Body of pancreas (tissue), 4 donors: Measurements from ENCODE around the gene SLC23A1.
"Not testable (repeated sequence)": the region's sequence is repeated elsewhere in the genome, so short reads cannot be mapped to it uniquely, and the experiment has no call there.

Experiments used
- CTCF ChIP-seq, 7 experiments: fragments of 450-650 bp in 4 of 7; fragments of 200-600 bp in 3 of 7; sonication (generic) in 3 of 7; IDR thresholded peaks; one replicate each; pipeline ENCODE4 v1.5.1; 2016 to 2019; ENCODE audit warnings: antibody characterized with exemption in 7 of 7
- POLR2A ChIP-seq, 3 donors: fragments of 450-650 bp; IDR thresholded peaks; one replicate each; pipeline ENCODE4 v1.6.1; 2016; ENCODE audit warnings: antibody characterized with exemption in 3 of 3, mild to moderate bottlenecking in 2 of 3

GRCh38 chr5:139345442-139345841 is 37.7 kb downstream of the SLC23A1 start:
- not testable (repeated sequence) for TF ChIP-seq CTCF, POLR2A (IDR thresholded peaks at IDR 0.05)
